OCI-LY7 (cell line): ENCODE data around the gene KCNC1. TPM values are rescaled to one million over a fixed set of nuclear protein-coding genes. Genes with fewer than 3 reads are reported as not detected.

Experiments used
- BruUV-seq: library from RNA; stranded (reverse); fragments of 400-500 nt; replicated peaks from 2 replicates; lab custom pipeline; 2021; lab: Mats Ljungman, UMichigan
- CTCF ChIA-PET: fragments of 300-600 bp; sonication (Branson Sonifier 250); formaldehyde crosslinking; loops from one replicate; lab custom pipeline; 2022; ENCODE audit warnings: antibody characterized with exemption; ENCODE audit not compliant: unreplicated experiment; lab: Charles Lee
- POLR2A ChIA-PET: fragments of 300-600 bp; sonication (Branson Sonifier 250); formaldehyde crosslinking; loops from one replicate; lab custom pipeline; 2022; ENCODE audit warnings: antibody characterized with exemption; lab: Charles Lee
- DNase-seq: peaks from one replicate; pipeline ENCODE4 v3.0.0-alpha.2; 2015; ENCODE audit warnings: low spot score
- H2AFZ ChIP-seq: fragments of 200-600 bp; sonication (generic), shearing (Covaris generic); 2 replicates; pipeline ENCODE4 v1.6.1; 2014; ENCODE audit warnings: mild to moderate bottlenecking, antibody characterized with exemption, low read length, moderate library complexity
- H3K27ac ChIP-seq: fragments of 200-600 bp; sonication (generic); 2 replicates; pipeline ENCODE4 v1.5.1; 2014; ENCODE audit warnings: mixed run types, low read depth, mild to moderate bottlenecking, moderate library complexity, low read length, inconsistent platforms; ENCODE audit not compliant: poor library complexity, severe bottlenecking
- H3K36me3 ChIP-seq: fragments of 200-600 bp; sonication (generic); 2 replicates; pipeline ENCODE4 v1.6.1; 2014; ENCODE audit warnings: mild to moderate bottlenecking, antibody characterized with exemption, low read length, moderate library complexity, mixed read lengths; ENCODE audit not compliant: insufficient read depth
- H3K4me1 ChIP-seq: fragments of 200-600 bp; sonication (generic); 2 replicates; pipeline ENCODE4 v1.5.1; 2014; ENCODE audit warnings: mild to moderate bottlenecking, low read length; ENCODE audit not compliant: insufficient read depth, poor library complexity, severe bottlenecking
- H3K4me2 ChIP-seq: fragments of 200-600 bp; sonication (generic); 2 replicates; pipeline ENCODE4 v1.6.1; 2014; ENCODE audit warnings: mild to moderate bottlenecking, low read length
- H3K4me3 ChIP-seq: fragments of 200-600 bp; sonication (generic); 2 replicates; pipeline ENCODE4 v1.5.1; 2014; ENCODE audit warnings: mild to moderate bottlenecking, low read depth, low read length; ENCODE audit not compliant: poor library complexity, severe bottlenecking
- H3K79me2 ChIP-seq: fragments of 200-600 bp; sonication (generic); 2 replicates; pipeline ENCODE4 v1.6.1; 2016; ENCODE audit warnings: low read depth, mild to moderate bottlenecking, low read length, moderate library complexity, mixed read lengths; ENCODE audit not compliant: insufficient read depth
- H3K9me2 ChIP-seq: fragments of 200-600 bp; sonication (generic); 2 replicates; pipeline ENCODE4 v1.6.1; 2016; ENCODE audit warnings: mild to moderate bottlenecking, low read length, mixed read lengths; ENCODE audit not compliant: insufficient read depth
- H3K9me3 ChIP-seq: fragments of 200-600 bp; sonication (generic); 2 replicates; pipeline ENCODE4 v1.6.1; 2014; ENCODE audit warnings: mild to moderate bottlenecking, mixed run types, low read length, mixed read lengths
- H4K20me1 ChIP-seq: fragments of 200-600 bp; sonication (generic); 2 replicates; pipeline ENCODE4 v1.6.1; 2014; ENCODE audit warnings: mild to moderate bottlenecking, antibody characterized with exemption, low read length, moderate library complexity, mixed read lengths; ENCODE audit not compliant: insufficient read depth
- CTCF ChIP-seq: fragments of 200-600 bp; sonication (generic); conservative IDR thresholded peaks from 2 replicates; pipeline ENCODE4 v1.5.1; 2014; ENCODE audit warnings: mild to moderate bottlenecking, antibody characterized with exemption, low read length, moderate library complexity, mixed read lengths
- EZH2phosphoT487 ChIP-seq: fragments of 200-600 bp; sonication (generic); IDR thresholded peaks from 2 replicates; pipeline ENCODE4 v1.6.1; 2018; ENCODE audit warnings: low read depth, borderline replicate concordance, mild to moderate bottlenecking, mixed run types, antibody characterized with exemption, low read length, moderate library complexity, mixed read lengths
- intact Hi-C: fragments of 100-400 bp; cut with micrococcal nuclease; formaldehyde crosslinking; loops from one replicate; pipeline ENCODE4 v1.10.0; 2022; ENCODE audit not compliant: unreplicated experiment
- total RNA-seq, 2 experiments: library from RNA; depleted of rRNA in 1 of 2; stranded (reverse); fragments of >200 nt in 1 of 2; shearing (Covaris generic) in 1 of 2; gene quantifications; 2 replicates each; pipeline ENCODE4 v1.2.3, GENCODE V29; 2014 to 2022

Gene KCNC1
- total RNA-seq, 2 experiments from 2014 or later = not detected

DNA sequence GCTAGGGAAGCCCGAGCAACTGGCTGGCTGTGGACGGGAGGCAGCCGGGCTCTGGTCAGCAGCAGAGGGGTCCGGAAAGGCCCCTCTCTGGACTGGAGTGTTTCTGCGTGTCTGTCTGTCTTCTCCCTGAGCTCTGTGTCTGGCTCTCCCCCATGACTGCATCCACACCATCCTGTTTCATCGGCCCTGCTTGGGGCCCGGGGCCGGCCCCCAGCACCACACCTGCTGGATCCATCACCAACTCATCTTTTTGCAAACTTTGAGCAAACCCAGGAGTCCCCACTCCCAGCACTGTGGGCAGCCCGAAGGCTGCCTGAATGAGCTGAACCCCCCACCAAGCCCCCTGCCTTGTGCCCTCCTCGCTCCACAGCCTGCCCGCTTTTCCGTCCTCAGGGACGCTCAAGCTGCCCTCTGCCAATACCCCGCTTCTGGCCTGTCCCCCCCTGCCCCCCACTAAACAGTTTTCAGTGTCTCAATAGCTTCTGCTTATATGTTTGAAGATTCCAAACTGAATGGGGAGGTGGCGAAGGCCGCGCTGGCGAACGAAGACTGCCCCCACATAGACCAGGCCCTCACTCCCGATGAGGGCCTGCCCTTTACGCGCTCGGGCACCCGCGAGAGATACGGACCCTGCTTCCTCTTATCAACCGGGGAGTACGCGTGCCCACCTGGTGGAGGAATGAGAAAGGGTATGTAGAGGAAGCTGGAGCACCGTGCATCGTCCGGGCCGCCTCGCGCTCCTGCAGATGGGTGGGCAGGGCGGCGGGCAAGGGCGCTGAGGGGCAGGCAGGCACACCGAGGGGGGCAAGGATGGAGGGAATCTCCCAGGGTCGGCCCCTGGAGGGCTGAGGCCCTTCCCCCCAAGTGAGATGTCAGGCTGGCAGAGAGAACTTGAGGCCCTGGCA lies 44.6 kb downstream of the KCNC1 start:
- Histone ChIP-seq H3K9me2 (no peaks in the 10 kb centered on the region), H3K79me2 (no peaks in the 10 kb centered on the region), H3K36me3 (no peaks in the 10 kb centered on the region), H3K27ac (no peak overlapping the region), H3K4me2 (no peak overlapping the region), H4K20me1 (no peaks in the 10 kb centered on the region), H3K9me3 (no peaks in the 10 kb centered on the region), H3K4me1 (no peaks in the 10 kb centered on the region), H3K4me3 (no peak overlapping the region), H2AFZ (no peak overlapping the region)
- TF ChIP-seq EZH2phosphoT487 = no peak
- no peak for DNase-seq
- POLR2A ChIA-PET = no interaction called here
- intact Hi-C loops = no loop called here
- no TSS peak for BruUV-seq
- CTCF ChIA-PET = interaction anchor here (0.6 kb wide), 1 partner anchor 605 kb away, joined by 4 read pairs; no protein-coding TSS in a partner anchor

DNA sequence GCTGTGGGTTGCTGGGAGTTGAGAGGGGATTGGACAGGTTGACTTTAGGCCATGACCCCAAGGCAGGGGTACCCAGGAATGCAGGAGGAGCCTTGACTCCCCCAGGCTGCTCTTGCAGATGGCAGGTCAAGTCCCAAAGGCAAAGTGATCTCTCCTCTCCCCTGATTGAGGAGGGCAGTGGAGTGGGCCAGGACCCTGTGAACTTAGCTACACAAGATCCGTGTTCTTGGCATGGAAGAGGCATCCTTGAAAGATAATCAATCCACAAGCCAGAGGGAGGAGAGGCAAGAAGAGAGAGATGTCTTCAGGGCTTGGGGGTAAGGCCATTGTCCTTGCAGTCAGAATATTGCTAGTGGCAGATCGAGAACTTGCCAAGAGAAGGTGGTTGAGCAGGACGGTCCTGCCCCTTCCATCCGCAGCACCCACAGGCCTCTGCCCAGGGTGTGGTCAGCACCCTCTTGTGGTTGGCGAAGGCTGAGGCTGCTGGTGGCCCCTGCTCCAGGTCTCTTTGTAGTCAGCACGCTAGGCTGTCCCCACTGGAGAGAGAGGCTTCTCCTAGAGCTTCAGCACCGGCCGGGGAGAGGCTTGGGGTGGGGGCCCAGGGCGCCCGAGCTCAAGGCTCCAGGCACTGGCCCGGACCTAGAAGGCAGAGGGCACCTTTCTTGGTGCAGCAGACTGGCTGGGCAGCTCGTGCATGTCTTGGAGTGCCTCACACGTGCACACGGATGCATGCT lies 45.4 kb downstream of the KCNC1 start:
- no peak overlapping the region for H3K4me3 ChIP-seq
- H4K20me1 ChIP-seq = no peaks in the 10 kb centered on the region
- intact Hi-C loops = no loop called here
- no peaks in the 10 kb centered on the region for H3K9me2 ChIP-seq
- BruUV-seq = no TSS peak
- DNase-seq = no peak
- H3K4me1 ChIP-seq = no peaks in the 10 kb centered on the region
- no peaks in the 10 kb centered on the region for H3K9me3 ChIP-seq
- no peak overlapping the region for H2AFZ ChIP-seq
- H3K79me2 ChIP-seq = no peaks in the 10 kb centered on the region
- ChIA-PET POLR2A (no interaction called here), CTCF (interaction anchor here (0.6 kb wide), 1 partner anchor 604 kb away, joined by 4 read pairs; no protein-coding TSS in a partner anchor)
- TF ChIP-seq EZH2phosphoT487 (no peak), CTCF (no peak)
- H3K4me2 ChIP-seq = no peak overlapping the region
- no peaks in the 10 kb centered on the region for H3K36me3 ChIP-seq
- H3K27ac ChIP-seq = no peak overlapping the region

DNA sequence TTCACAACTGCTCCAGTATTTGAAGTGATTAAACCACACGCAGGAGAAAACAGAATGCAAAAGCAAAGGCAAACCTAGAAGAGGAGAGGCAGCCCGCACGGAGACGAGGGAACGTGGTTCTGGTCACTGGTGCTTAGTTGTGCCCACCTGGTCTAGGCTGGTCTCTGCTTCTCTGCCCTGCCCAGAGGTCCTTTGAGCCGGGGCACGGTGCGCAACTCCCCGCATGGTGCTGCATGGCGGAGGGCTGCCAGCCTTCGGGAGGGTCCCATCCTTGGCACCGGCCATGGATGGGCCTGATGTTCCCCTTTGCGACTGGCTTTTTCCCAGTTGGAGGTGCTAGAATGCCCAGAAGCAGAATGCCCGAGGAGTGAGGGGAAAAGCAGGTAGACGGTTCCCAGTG lies 46.1 kb downstream of the KCNC1 start:
- no peaks in the 10 kb centered on the region for H4K20me1 ChIP-seq
- no peak overlapping the region for H3K4me2 ChIP-seq
- no peak for DNase-seq
- H2AFZ ChIP-seq = no peak overlapping the region
- H3K4me1 ChIP-seq = no peaks in the 10 kb centered on the region
- no peak overlapping the region for H3K4me3 ChIP-seq
- no peak for TF ChIP-seq EZH2phosphoT487
- no peak for TF ChIP-seq CTCF
- no peaks in the 10 kb centered on the region for H3K79me2 ChIP-seq
- no peaks in the 10 kb centered on the region for H3K36me3 ChIP-seq
- no peaks in the 10 kb centered on the region for H3K9me2 ChIP-seq
- intact Hi-C loops = no loop called here
- no TSS peak for BruUV-seq
- ChIA-PET CTCF (no interaction called here), POLR2A (no interaction called here)
- H3K27ac ChIP-seq = no peak overlapping the region
- no peaks in the 10 kb centered on the region for H3K9me3 ChIP-seq
